MG63 (cell line): Measurements from ENCODE around the gene TPI1. TPM values are rescaled to one million over a fixed set of nuclear protein-coding genes. Genes with fewer than 3 reads are reported as not detected.

Experiments
- DNase-seq: peaks from one replicate; pipeline ENCODE4 v3.0.0-alpha.2; 2020
- H3K27me3 ChIP-seq: fragments of 250-450 bp; sonication (Bioruptor Pico); 2 replicates; pipeline ENCODE4 v1.5.1; 2020; ENCODE audit warnings: mild to moderate bottlenecking, moderate library complexity
- H3K36me3 ChIP-seq: fragments of 250-450 bp; sonication (Bioruptor Pico); 2 replicates; pipeline ENCODE4 v1.5.1; 2020; ENCODE audit warnings: mild to moderate bottlenecking, moderate library complexity
- H3K4me3 ChIP-seq: fragments of 250-450 bp; sonication (Bioruptor Pico); 2 replicates; pipeline ENCODE4 v1.5.1; 2020; ENCODE audit warnings: mild to moderate bottlenecking, moderate library complexity
- H3K9me3 ChIP-seq: fragments of 250-450 bp; sonication (Bioruptor Pico); 2 replicates; pipeline ENCODE4 v1.5.1; 2020; ENCODE audit warnings: mild to moderate bottlenecking, moderate library complexity
- total RNA-seq: library from RNA; depleted of rRNA; stranded (reverse); fragments of >200 nt; shearing (Covaris generic); gene quantifications from 2 replicates; pipeline ENCODE4 v1.2.3, GENCODE V29; 2014; ENCODE audit warnings: low replicate concordance

Gene TPI1
- total RNA-seq, 1 experiment from 2014 or later, result 1,845 TPM

DNA sequence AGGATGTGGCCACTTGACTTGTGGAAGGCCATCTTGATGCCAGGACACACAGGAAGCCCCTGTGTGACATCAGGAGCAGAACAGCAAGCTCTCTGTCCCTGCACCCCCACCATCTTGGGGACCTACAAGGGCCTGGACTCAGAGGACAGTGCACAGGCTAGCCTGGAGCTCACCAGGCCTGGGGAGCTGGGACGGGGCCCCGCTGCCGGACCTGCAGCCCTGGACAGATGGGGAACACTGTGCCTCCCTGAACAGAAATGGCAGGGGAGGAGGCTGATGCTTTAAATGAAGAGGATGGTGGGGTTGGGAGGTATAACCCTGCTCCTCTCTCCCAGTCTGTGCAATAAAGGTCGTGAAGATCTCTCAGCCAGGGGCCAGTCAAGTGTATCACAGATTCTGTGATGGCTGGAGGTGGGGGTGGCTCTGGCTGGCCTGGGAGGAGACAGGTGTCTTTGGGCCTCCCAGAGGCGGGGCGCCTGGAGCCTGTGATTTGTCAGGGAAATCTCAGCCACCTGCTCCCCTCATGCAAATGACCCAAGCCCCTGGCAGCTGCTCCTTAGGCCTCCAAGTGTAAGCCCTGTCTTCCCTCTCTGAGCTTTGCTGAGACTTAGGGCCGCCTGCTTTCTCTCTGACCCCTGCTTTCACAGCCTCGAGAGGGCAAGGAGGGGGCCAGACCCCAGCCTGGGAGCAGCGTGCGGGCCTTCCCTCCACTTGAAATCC lies 27.7 kb upstream of the TPI1 start:
- H3K36me3 ChIP-seq, result peaks cover 7% of the 10 kb centered on the region
- no peak overlapping the region for H3K4me3 ChIP-seq
- no peaks in the 10 kb centered on the region for H3K9me3 ChIP-seq
- H3K27me3 ChIP-seq, result no peaks in the 10 kb centered on the region
- DNase-seq, result no peak

DNA sequence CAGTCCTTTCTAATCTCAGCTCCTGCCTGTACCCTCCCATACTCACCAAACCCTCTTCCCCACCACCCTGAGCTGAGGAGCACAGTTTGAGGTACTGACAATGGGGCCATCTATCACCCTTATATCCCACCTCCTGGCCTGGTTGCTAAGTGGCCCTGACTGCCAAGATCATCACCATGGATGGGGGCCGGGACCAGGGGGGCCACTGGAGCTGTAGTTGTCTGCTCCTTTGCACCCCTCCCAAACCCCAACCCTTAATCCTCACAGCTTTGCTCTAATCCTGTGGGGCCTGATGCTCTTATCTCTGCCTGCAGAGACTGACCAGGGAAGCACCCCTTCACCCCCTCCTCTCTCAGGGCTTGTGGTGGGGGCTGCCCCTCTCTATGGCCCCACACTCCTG lies 27.0 kb upstream of the TPI1 start:
- H3K27me3 ChIP-seq, result no peaks in the 10 kb centered on the region
- H3K9me3 ChIP-seq, result no peaks in the 10 kb centered on the region
- H3K36me3 ChIP-seq, result peaks cover 9% of the 10 kb centered on the region
- no peak for DNase-seq
- H3K4me3 ChIP-seq, result no peak overlapping the region

DNA sequence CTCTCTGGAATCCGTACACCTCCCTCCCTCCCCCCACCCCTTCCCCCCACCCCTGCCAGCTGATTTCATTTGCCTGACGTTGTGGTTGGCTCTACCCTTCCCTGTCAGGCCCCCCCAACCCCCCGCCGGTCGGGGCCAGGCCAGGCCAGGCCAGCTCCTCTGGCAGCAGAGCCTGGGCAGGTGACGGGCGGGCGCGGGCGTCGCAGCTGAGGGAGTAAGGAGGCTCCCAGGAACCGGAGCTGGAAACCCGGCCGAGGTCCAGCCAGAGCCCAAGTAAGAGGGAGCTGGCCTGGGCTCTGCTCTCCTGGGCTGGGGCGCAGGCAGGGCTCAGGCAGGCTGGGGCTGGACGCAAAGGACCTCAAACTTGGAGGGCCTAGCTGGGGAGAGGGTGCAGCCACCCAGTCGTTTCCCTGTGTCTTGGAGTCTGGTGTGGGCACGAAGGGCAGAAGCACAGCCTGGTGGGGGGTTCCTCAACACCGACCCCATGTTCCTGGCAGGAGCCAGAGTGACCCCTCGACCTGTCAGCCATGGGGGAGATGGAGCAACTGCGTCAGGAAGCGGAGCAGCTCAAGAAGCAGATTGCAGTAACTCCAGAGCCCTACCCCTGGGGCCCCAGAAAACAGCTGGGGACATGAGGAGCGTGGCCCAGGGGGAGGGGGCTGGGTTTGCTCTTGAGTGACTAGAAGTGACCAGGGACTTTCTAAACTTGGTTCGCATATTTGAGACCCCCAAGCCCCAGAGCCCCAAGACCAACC lies 26.4 kb upstream of the TPI1 start, which contains the start of gene GNB3:
TSS of gene GNB3 (plus strand) at position 165 of the 755 bp plus-strand sequence. CDS start at position 528, 363 bp downstream.
- no peak within 1 kb of the TSS for H3K4me3 ChIP-seq
- DNase-seq, result no peak
- H3K36me3 ChIP-seq, result peaks cover 12% of the 10 kb centered on the region
- no peaks in the 10 kb centered on the region for H3K9me3 ChIP-seq
- no peaks in the 10 kb centered on the region for H3K27me3 ChIP-seq

DNA sequence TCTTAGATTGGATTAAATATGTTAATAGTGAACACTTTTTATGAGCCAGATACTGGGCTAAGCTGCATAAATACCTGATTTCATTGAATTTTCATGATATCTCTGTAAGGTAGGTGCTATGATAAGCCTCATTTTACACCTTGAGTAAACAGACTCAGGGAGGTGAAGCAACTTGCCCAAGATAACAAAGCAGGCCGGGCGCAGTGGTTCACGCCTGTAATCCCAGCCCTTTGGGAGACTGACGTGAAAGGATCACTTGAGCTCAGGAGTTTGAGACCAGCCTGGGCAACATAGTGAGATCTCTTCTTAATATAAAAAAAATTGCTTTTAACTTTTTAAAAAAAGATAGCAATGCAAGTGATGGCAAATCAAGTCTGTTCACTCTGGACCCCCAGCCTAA lies 25.3 kb upstream of the TPI1 start:
- no peaks in the 10 kb centered on the region for H3K27me3 ChIP-seq
- H3K36me3 ChIP-seq, result peaks cover 24% of the 10 kb centered on the region
- H3K9me3 ChIP-seq, result no peaks in the 10 kb centered on the region
- DNase-seq, result no peak
- H3K4me3 ChIP-seq, result no peak overlapping the region

DNA sequence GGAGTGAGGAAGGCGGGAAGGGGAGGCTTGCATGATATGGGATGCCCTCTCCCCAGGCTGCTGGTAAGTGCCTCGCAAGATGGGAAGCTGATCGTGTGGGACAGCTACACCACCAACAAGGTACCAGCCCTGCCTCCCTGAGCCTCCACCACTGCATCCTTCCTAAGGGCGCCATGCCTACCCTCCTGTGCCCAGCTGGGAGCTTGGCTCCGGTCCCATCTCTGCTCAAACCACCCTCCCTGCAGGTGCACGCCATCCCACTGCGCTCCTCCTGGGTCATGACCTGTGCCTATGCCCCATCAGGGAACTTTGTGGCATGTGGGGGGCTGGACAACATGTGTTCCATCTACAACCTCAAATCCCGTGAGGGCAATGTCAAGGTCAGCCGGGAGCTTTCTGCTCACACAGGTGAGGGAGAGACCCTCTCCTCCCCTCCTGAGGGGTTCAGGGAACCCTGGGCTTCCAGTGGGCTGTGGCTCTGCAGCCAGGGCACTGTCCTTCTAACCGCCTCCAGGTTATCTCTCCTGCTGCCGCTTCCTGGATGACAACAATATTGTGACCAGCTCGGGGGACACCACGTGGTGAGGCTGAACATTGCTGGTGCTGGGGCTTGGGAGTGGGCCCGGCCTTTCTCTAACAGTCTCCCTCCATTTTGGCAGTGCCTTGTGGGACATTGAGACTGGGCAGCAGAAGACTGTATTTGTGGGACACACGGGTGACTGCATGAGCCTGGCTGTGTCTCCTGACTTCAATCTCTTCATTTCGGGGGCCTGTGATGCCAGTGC lies 24.0 kb upstream of the TPI1 start:
- no peak for DNase-seq

DNA sequence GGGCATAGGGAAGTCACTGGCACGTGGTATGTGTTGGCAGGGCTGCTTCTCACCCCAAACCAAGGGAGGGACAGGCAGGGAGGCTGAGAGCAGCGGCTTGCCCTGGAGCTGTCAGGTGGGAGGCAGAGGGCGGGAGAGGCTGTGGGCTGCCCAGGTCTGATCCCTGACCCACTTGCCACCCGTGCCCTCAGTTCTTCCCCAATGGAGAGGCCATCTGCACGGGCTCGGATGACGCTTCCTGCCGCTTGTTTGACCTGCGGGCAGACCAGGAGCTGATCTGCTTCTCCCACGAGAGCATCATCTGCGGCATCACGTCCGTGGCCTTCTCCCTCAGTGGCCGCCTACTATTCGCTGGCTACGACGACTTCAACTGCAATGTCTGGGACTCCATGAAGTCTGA lies 21.9 kb upstream of the TPI1 start:
- Histone ChIP-seq H3K4me3 (no peak overlapping the region), H3K9me3 (no peaks in the 10 kb centered on the region), H3K36me3 (peaks cover 57% of the 10 kb centered on the region), H3K27me3 (no peaks in the 10 kb centered on the region)
- no peak for DNase-seq

More for the DNA sequence above, 24.0 kb upstream of the TPI1 start:
- Histone ChIP-seq H3K36me3 (peaks cover 36% of the 10 kb centered on the region), H3K4me3 (no peak overlapping the region), H3K27me3 (no peaks in the 10 kb centered on the region), H3K9me3 (no peaks in the 10 kb centered on the region)

DNA sequence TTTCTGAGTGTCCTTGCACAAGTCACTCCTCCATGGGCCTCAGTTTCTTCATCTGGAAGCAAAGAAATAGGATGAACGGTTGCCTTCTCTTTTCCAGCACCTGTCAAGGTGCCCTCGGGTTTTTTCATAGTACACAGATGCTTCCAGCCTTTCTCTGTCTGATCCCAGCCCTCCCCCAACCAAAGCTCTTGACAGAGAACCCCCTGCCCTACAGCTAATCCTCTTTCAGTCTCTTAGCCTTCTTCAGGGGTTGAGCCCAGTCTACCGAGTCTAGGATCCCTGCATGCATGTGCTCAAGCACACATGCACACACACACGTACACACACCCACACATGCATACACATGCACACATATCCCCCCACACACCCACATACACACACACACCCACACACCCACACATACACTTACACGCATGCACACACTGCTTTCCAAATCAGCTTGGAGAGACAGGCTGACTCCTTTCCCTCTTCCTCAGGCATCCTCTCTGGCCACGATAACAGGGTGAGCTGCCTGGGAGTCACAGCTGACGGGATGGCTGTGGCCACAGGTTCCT lies 20.9 kb upstream of the TPI1 start:
- Histone ChIP-seq H3K4me3 (no peak overlapping the region), H3K9me3 (no peaks in the 10 kb centered on the region), H3K36me3 (peaks cover 61% of the 10 kb centered on the region), H3K27me3 (no peaks in the 10 kb centered on the region)
- no peak for DNase-seq

DNA sequence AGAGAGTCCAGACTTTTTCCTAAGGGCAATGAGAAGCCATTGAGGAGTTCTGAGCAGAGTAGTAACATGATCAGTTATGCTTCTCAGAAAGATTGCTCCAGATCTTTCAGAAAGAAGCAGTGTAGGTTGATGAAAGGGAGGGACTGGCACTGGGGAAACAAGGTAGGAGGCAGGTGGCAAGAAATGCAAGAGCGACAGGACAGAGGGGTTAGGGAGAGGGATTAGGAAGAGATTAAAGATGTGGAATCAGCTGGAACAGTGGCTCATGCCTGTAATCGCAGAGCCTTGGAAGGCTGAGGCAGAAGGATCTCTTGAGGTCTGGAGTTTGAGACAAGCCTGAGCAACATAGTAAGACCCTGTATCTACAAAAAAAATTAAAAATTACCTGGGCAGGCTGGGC lies 19.7 kb upstream of the TPI1 start:
- Histone ChIP-seq H3K4me3 (no peak overlapping the region), H3K36me3 (peaks cover 58% of the 10 kb centered on the region), H3K27me3 (no peaks in the 10 kb centered on the region), H3K9me3 (no peaks in the 10 kb centered on the region)
- no peak for DNase-seq

DNA sequence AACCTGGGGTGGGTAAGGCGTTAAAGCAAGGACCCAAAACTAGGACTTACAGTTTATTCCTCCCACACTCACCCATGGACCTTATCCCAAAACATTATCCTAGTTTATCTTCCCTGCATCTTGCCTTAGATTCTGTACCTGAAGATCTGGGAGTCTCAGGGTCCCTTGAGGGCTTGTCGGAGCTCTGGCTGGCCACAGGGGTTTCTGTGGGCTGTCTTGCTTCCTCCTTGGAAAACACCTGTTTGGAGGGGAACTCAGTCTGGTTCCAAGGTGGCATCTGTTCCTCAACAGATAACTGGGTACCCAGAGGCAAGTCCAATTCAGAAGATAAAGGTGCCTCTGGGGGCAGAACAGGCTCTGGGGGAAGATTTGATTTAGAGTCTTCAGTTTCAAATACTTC lies 17.9 kb upstream of the TPI1 start:
- Histone ChIP-seq H3K4me3 (no peak overlapping the region), H3K27me3 (no peaks in the 10 kb centered on the region), H3K36me3 (peaks cover 67% of the 10 kb centered on the region), H3K9me3 (no peaks in the 10 kb centered on the region)
- DNase-seq, result no peak

DNA sequence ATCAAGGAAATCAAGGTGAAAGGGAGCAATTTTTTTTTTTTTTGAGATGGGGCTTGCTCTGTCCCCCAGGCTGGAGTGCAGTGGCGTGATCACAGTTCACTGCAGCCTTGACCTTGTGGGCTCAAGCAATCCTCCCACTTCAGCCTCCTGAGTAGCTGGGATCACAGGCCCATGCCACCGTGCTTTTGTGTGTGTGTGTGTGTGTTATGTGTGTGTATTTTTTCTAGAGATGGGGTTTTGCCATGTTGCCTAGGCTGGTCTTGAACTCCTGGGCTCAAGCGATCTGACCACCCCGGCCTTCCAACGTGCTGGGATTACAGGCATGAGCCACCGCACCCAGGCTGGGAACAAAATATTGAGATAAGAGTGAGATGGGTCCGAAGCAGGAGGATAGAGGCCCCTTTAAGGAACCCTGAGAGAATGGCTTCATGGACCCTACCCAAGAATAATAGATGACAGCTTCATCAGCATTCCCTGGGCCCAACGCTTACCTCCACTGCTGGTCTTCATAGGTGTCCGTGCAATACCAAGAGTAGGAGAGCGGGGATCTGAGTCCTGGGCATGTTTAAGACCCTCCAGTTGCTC lies 17.3 kb upstream of the TPI1 start:
- H3K27me3 ChIP-seq, result no peaks in the 10 kb centered on the region
- DNase-seq, result no peak
- peaks cover 71% of the 10 kb centered on the region for H3K36me3 ChIP-seq
- H3K9me3 ChIP-seq, result no peaks in the 10 kb centered on the region
- H3K4me3 ChIP-seq, result peak overlapping the region; percentile 86

DNA sequence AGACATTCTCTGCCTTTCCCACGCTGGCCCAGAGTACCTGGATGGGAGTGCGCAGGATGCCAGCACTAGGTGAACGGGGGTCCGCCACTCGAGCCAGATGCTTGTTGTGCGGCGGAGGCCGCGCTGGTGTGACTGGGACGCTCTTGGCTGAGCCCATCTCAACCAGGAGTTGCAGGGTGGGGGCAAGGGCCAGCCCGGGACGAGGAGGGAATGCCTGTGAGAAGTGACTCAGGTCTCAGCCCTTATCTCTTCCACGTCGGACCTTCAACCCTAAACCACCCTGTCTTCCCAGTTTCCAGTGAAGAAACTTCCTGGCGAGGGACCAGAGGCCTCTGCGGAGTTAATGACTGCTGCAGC lies 16.6 kb upstream of the TPI1 start:
- no peak for DNase-seq
- H3K36me3 ChIP-seq, result peaks cover 71% of the 10 kb centered on the region

DNA sequence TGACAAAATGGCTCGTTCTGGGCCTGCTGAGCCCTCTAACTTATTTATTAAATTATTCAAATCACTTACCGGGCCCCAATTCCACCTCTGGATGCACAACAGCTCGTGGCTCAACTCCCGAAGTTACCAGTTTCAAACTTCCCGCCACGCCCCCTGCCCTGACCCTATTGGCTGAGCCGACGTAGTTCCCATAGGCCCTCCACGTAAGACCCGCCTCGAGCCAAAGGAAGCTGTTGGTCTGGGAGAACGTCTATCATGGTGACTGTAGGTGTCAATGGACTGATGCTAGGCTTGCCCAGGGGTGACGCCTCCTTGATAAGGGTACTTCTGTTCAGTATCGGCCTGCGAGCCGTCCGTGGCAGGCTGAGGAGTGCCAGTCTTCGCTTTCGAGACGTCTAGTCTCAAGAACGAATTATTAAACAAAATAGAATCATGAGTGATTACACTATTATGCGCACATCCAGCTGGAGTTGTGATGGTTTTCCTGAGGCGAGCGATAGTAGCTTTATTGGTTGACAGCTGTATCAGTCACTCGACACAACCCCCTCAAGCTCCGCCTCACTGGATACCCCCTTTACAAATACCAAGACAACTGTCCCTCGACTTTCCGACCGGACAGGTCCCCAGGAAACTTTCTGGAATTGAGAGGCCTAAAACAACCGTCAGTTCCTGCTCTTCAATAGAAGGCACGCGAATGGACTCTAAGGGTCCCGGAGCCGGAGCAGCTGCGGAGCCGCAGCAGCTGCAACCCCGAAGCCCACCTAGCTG lies 16.0 kb upstream of the TPI1 start, which contains the start of gene CDCA3:
TSS of gene CDCA3 (minus strand) at position 134 of the 768 bp plus-strand sequence. CDS start 334 bp downstream, outside the sequence.
- no peaks in the 10 kb centered on the region for H3K9me3 ChIP-seq
- H3K27me3 ChIP-seq, result no peaks in the 10 kb centered on the region
- peak; percentile 98 for DNase-seq
- peaks cover 72% of the 10 kb centered on the region for H3K36me3 ChIP-seq
- peak within 1 kb of the TSS; percentile 86 for H3K4me3 ChIP-seq

More for the DNA sequence above, 16.6 kb upstream of the TPI1 start:
- H3K4me3 ChIP-seq, result peak overlapping the region; percentile 86
- no peaks in the 10 kb centered on the region for H3K27me3 ChIP-seq
- no peaks in the 10 kb centered on the region for H3K9me3 ChIP-seq

DNA sequence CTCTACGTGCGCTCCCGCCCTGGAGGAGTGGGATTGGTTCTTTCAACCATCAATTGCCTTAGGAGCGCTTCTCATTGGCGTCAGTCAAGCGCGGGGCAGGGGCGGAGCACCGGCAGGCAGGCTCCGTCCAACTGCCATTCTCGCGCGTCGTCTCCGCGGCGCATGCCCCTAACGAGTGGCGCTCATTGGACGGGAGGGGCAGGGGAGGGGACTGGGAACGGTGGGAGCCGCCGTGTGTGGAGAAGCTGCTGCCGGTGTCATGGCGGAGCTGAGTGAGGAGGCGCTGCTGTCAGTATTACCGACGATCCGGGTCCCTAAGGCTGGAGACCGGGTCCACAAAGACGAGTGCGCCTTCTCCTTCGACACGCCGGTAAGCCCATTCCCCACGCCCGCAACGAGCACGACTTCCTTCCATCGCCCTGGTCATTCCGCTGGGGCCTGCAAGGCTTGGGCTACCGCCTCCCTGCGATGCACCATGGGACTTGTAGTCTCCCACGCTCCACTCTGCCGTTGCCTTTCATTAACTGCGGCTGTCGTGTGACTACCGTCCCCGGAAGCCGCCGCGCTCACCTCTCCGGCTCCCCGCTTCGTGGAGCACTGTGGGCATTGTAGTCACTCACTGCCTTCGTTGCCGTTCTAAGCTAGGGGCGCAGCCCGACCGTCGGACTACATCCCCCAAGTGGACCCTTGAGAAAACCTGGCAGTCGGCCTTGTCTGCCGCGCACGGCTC lies 15.2 kb upstream of the TPI1 start, which contains the start of gene USP5:
TSS of gene USP5 (plus strand) at position 230 of the 730 bp plus-strand sequence. CDS start at position 260, 30 bp downstream.
- H3K36me3 ChIP-seq, result peaks cover 71% of the 10 kb centered on the region
- no peaks in the 10 kb centered on the region for H3K9me3 ChIP-seq
- H3K27me3 ChIP-seq, result no peaks in the 10 kb centered on the region
- H3K4me3 ChIP-seq, result peak within 1 kb of the TSS; percentile 86
- peak; percentile 99 for DNase-seq

DNA sequence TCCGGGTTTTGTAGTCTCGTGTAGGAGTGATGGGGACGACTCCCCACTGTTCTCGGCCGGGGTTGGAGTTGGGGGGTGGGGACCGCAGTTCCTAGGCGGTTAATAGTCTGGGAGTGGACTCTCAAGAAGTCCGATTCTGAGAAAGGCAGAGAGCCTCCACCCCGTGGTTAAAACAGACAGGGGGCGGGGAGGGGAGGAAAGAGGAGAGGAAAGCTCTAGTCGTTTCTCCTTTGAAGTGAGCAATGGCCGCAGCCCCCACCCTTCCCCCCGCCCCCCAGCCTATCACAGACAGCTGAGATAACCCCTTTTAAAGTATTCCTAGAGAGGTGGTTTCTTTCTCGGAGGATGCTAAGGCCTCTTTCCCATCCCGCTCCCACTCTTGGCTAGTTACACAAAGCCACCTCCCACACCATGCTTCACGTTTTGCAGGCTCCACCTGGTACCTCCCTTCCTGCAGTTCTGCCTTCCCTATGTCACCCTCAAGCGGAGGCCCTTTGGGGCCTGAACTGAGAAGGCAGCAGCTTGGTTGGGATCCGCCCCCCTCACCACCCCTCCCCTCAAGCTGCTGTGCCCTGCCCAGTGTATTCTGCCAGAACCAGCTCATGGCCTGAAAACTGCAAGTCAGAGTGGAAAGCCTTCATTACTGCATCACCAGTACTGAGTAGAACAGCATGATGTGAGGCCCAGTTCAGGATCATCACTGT lies 14.5 kb upstream of the TPI1 start:
- Histone ChIP-seq H3K27me3 (no peaks in the 10 kb centered on the region), H3K36me3 (peaks cover 71% of the 10 kb centered on the region), H3K4me3 (peak overlapping the region; percentile 86), H3K9me3 (no peaks in the 10 kb centered on the region)
- DNase-seq, result peak; percentile 78

DNA sequence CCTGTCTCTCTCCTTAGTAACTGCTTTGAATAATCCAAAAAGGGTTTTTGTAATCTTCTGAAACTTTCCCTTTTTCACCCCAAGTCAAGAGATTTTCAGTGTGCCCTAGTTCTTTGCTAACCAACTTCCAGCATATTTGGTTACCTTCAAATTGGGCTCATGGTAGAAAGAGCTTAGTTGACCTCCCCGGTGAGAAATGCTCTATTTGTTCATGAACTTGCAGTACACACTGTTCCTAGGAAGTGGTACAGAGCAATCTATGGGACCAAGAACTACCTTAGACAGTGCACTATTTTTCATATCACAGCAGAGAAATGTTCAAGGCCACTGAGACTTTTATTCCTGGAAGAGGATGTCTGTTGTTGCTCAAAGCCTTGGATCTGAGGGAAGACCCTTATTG lies 13.7 kb upstream of the TPI1 start:
- Histone ChIP-seq H3K4me3 (peak overlapping the region; percentile 86), H3K27me3 (no peaks in the 10 kb centered on the region), H3K9me3 (no peaks in the 10 kb centered on the region), H3K36me3 (peaks cover 70% of the 10 kb centered on the region)
- no peak for DNase-seq
